ENCODE measurements around the gene ATMIN. TPM values are rescaled to one million over a fixed set of nuclear protein-coding genes. Genes with fewer than 3 reads are reported as not detected.
A peak's percentile ranks its signal among the peaks of the same experiment; 100 is the strongest.

Gene ATMIN
- polyA plus RNA-seq, 1 donor: 31.3 TPM

- H3K4me3 ChIP-seq (ENCODE audit: low read length): no peak overlapping the region
- H3K36me3 ChIP-seq (ENCODE audit: control insufficient read depth, insufficient read depth, low read length): peaks cover 5% of the 10 kb centered on the region
- WGBS (ENCODE audit: insufficient coverage, low lambda C conversion rate): no CpG with 5 or more reads among the region's 5 CpGs
- H3K27ac ChIP-seq (ENCODE audit: low read length): no peak overlapping the region
- no peak for DNase-seq
- H3K9me3 ChIP-seq (ENCODE audit: control insufficient read depth, low read depth, low read length): no peaks in the 10 kb centered on the region
- no peaks in the 10 kb centered on the region for H3K4me1 ChIP-seq (ENCODE audit: control insufficient read depth, insufficient read depth, low read length)
- H3K27me3 ChIP-seq (ENCODE audit: control insufficient read depth, insufficient read depth, low read length): no peaks in the 10 kb centered on the region
These were observed 53.2 kb downstream of the ATMIN start for GRCh38 chr16:81088836-81089235.

GRCh38 chr16:81094771-81095251, 59.2 kb downstream of the ATMIN start:
- 75% methylated on average over 6 of the region's 21 CpGs for WGBS (ENCODE audit: insufficient coverage, low lambda C conversion rate)
- Histone ChIP-seq H3K4me1 (ENCODE audit: control insufficient read depth, insufficient read depth, low read length) (peaks cover 9% of the 10 kb centered on the region), H3K36me3 (ENCODE audit: control insufficient read depth, insufficient read depth, low read length) (no peaks in the 10 kb centered on the region), H3K9me3 (ENCODE audit: control insufficient read depth, low read depth, low read length) (no peaks in the 10 kb centered on the region), H3K27me3 (ENCODE audit: control insufficient read depth, insufficient read depth, low read length) (no peaks in the 10 kb centered on the region), H3K4me3 (ENCODE audit: low read length) (no peak overlapping the region), H3K27ac (ENCODE audit: low read length) (no peak overlapping the region)
- DNase-seq: no peak

GRCh38 chr16:81095653-81095952, 60.0 kb downstream of the ATMIN start:
- no CpG with 5 or more reads among the region's 22 CpGs for WGBS (ENCODE audit: insufficient coverage, low lambda C conversion rate)

GRCh38 chr16:81095953-81096714, 60.5 kb downstream of the ATMIN start, which contains the start of gene GCSH:
Gene GCSH, minus strand, starts transcription at chr16:81096395. Its CDS starts 117 bp downstream, at chr16:81096278.
- H3K4me3 ChIP-seq (ENCODE audit: low read length): peak within 1 kb of the TSS; percentile 80
- no peaks in the 10 kb centered on the region for H3K9me3 ChIP-seq (ENCODE audit: control insufficient read depth, low read depth, low read length)
- no CpG with 5 or more reads among the region's 83 CpGs for WGBS (ENCODE audit: insufficient coverage, low lambda C conversion rate)
- DNase-seq: peak; percentile 99 to 100
- H3K27ac ChIP-seq (ENCODE audit: low read length): peak within 1 kb of the TSS; percentile 81
- no peaks in the 10 kb centered on the region for H3K27me3 ChIP-seq (ENCODE audit: control insufficient read depth, insufficient read depth, low read length)
- H3K36me3 ChIP-seq (ENCODE audit: control insufficient read depth, insufficient read depth, low read length): no peaks in the 10 kb centered on the region
- peaks cover 9% of the 10 kb centered on the region for H3K4me1 ChIP-seq (ENCODE audit: control insufficient read depth, insufficient read depth, low read length)

More at GRCh38 chr16:81095653-81095952, 60.0 kb downstream of the ATMIN start:
- no peak for DNase-seq
- H3K4me3 ChIP-seq (ENCODE audit: low read length): peak overlapping the region; percentile 80
- H3K4me1 ChIP-seq (ENCODE audit: control insufficient read depth, insufficient read depth, low read length): peaks cover 9% of the 10 kb centered on the region
- H3K9me3 ChIP-seq (ENCODE audit: control insufficient read depth, low read depth, low read length): no peaks in the 10 kb centered on the region
- no peaks in the 10 kb centered on the region for H3K36me3 ChIP-seq (ENCODE audit: control insufficient read depth, insufficient read depth, low read length)
- peak overlapping the region; percentile 75 for H3K27ac ChIP-seq (ENCODE audit: low read length)
- H3K27me3 ChIP-seq (ENCODE audit: control insufficient read depth, insufficient read depth, low read length): no peaks in the 10 kb centered on the region

GRCh38 chr16:81096715-81097208, 61.1 kb downstream of the ATMIN start:
- no peaks in the 10 kb centered on the region for H3K27me3 ChIP-seq (ENCODE audit: control insufficient read depth, insufficient read depth, low read length)
- no peaks in the 10 kb centered on the region for H3K9me3 ChIP-seq (ENCODE audit: control insufficient read depth, low read depth, low read length)
- DNase-seq: no peak
- H3K36me3 ChIP-seq (ENCODE audit: control insufficient read depth, insufficient read depth, low read length): no peaks in the 10 kb centered on the region
- WGBS (ENCODE audit: insufficient coverage, low lambda C conversion rate): no CpG with 5 or more reads among the region's 8 CpGs
- H3K27ac ChIP-seq (ENCODE audit: low read length): peak overlapping the region; percentile 81
- peak overlapping the region; percentile 15 for H3K4me3 ChIP-seq (ENCODE audit: low read length)
- peaks cover 9% of the 10 kb centered on the region for H3K4me1 ChIP-seq (ENCODE audit: control insufficient read depth, insufficient read depth, low read length)

Other genes with a start within 250 kb of the ATMIN start
- gene CDYL2, start 231.2 kb upstream of the ATMIN start, polyA plus RNA-seq: 5.1 TPM
- 56.1 TPM for gene CMC2, start 29.0 kb upstream of the ATMIN start, polyA plus RNA-seq
- gene CENPN, start 28.6 kb upstream of the ATMIN start, polyA plus RNA-seq: 14.8 TPM
- gene C16orf46, start 41.4 kb downstream of the ATMIN start, polyA plus RNA-seq: 0.93 TPM
- 34.1 TPM for gene GCSH, start 60.6 kb downstream of the ATMIN start, polyA plus RNA-seq
- gene BCO1, start 202.8 kb downstream of the ATMIN start, polyA plus RNA-seq: 1.2 TPM